ENCODE results near the gene GPR119.
A peak's percentile ranks its signal among the peaks of the same experiment; 100 is the strongest.
"Not testable (repeated sequence)": the region's sequence is repeated elsewhere in the genome, so short reads cannot be mapped to it uniquely, and the experiment has no call there.

The GPR119 gene

GRCh38 chrX:130385520-130385919 lies at the start of gene GPR119:
GPR119 (minus strand) TSS chrX:130385674; CDS start chrX:130385447, 227 bp downstream.
- no peak for DNase-seq (ENCODE audit: low read depth in 2 of 2, low spot score in 1 of 2)

- not testable (repeated sequence) for DNase-seq (ENCODE audit: low read depth in 2 of 2, low spot score in 1 of 2)
These were observed 43.8 kb upstream of the GPR119 start for GRCh38 chrX:130429236-130429635.

GRCh38 chrX:130426531-130426930 lies 41.1 kb upstream of the GPR119 start:
- no peak for DNase-seq (ENCODE audit: low read depth in 2 of 2, low spot score in 1 of 2)

GRCh38 chrX:130419263-130419662 lies 33.8 kb upstream of the GPR119 start:
- DNase-seq (ENCODE audit: low read depth in 2 of 2, low spot score in 1 of 2), result no peak

GRCh38 chrX:130418740-130419139 lies 33.3 kb upstream of the GPR119 start:
- DNase-seq (ENCODE audit: low read depth in 2 of 2, low spot score in 1 of 2), result no peak

GRCh38 chrX:130418066-130418465 lies 32.6 kb upstream of the GPR119 start:
- DNase-seq (ENCODE audit: low read depth in 2 of 2, low spot score in 1 of 2), result no peak

GRCh38 chrX:130416785-130417184 lies 31.3 kb upstream of the GPR119 start:
- DNase-seq (ENCODE audit: low read depth in 2 of 2, low spot score in 1 of 2), result no peak

GRCh38 chrX:130415201-130415600 lies 29.7 kb upstream of the GPR119 start:
- no peak for DNase-seq (ENCODE audit: low read depth in 2 of 2, low spot score in 1 of 2)

- no peak for DNase-seq (ENCODE audit: low read depth in 2 of 2, low spot score in 1 of 2)
These were observed 29.3 kb upstream of the GPR119 start for GRCh38 chrX:130414800-130415199.

- DNase-seq (ENCODE audit: low read depth in 2 of 2, low spot score in 1 of 2), result no peak
These were observed 27.9 kb upstream of the GPR119 start for GRCh38 chrX:130413415-130413814.

GRCh38 chrX:130402208-130402684 lies 16.8 kb upstream of the GPR119 start:
- no peak for DNase-seq (ENCODE audit: low read depth in 2 of 2, low spot score in 1 of 2)

- peak in 1 of 2 donors; percentile 50 for DNase-seq (ENCODE audit: low read depth in 2 of 2, low spot score in 1 of 2)
These were observed 16.1 kb upstream of the GPR119 start, which contains the start of gene RBMX2 for GRCh38 chrX:130401415-130402207. RBMX2 (plus strand) TSS chrX:130401987; CDS start chrX:130402033, 46 bp downstream.

- no peak for DNase-seq (ENCODE audit: low read depth in 2 of 2, low spot score in 1 of 2)
These were observed 9.9 kb upstream of the GPR119 start for GRCh38 chrX:130395341-130395740.

GRCh38 chrX:130393451-130394074 lies 8.1 kb upstream of the GPR119 start:
- DNase-seq (ENCODE audit: low read depth in 2 of 2, low spot score in 1 of 2), result no peak

GRCh38 chrX:130386408-130386808 lies 934 bp upstream of the GPR119 start:
- DNase-seq (ENCODE audit: low read depth in 2 of 2, low spot score in 1 of 2), result no peak

GRCh38 chrX:130378024-130378669 lies 7.3 kb downstream of the GPR119 start:
- no peak for DNase-seq (ENCODE audit: low read depth in 2 of 2, low spot score in 1 of 2)

GRCh38 chrX:130376077-130376476 lies 9.4 kb downstream of the GPR119 start:
- no peak for DNase-seq (ENCODE audit: low read depth in 2 of 2, low spot score in 1 of 2)

GRCh38 chrX:130352050-130352449 lies 33.4 kb downstream of the GPR119 start:
- DNase-seq (ENCODE audit: low read depth in 2 of 2, low spot score in 1 of 2), result not testable (repeated sequence)

GRCh38 chrX:130351567-130351966 lies 33.9 kb downstream of the GPR119 start:
- no peak for DNase-seq (ENCODE audit: low read depth in 2 of 2, low spot score in 1 of 2)

- DNase-seq (ENCODE audit: low read depth in 2 of 2, low spot score in 1 of 2), result no peak
These were observed 38.2 kb downstream of the GPR119 start for GRCh38 chrX:130347321-130347720.

- DNase-seq (ENCODE audit: low read depth in 2 of 2, low spot score in 1 of 2), result no peak
These were observed 42.1 kb downstream of the GPR119 start for GRCh38 chrX:130343411-130343810.

- no peak for DNase-seq (ENCODE audit: low read depth in 2 of 2, low spot score in 1 of 2)
These were observed 45.2 kb downstream of the GPR119 start for GRCh38 chrX:130340271-130340670.

Data from stimulated activated CD8-positive, alpha-beta memory T cell treated with anti-CD3 and anti-CD28 coated beads, Interleukin-4, amount 100 ng/mL, for 4 hours (primary cell).